OCI-LY3 (cell line): ENCODE results near the gene CCDC183.

Experiments
- CTCF ChIP-seq: fragments of 200-600, 300-600 bp; sonication (generic); IDR thresholded peaks from 2 replicates; pipeline ENCODE4 v1.5.1; 2014; ENCODE audit warnings: antibody characterized with exemption, low read length, low read depth
- EZH2phosphoT487 ChIP-seq: fragments of 200-600 bp; shearing (Covaris generic); IDR thresholded peaks from 2 replicates; pipeline ENCODE4 v1.6.1; 2018; ENCODE audit warnings: antibody characterized with exemption, mixed run types, low read depth

DNA sequence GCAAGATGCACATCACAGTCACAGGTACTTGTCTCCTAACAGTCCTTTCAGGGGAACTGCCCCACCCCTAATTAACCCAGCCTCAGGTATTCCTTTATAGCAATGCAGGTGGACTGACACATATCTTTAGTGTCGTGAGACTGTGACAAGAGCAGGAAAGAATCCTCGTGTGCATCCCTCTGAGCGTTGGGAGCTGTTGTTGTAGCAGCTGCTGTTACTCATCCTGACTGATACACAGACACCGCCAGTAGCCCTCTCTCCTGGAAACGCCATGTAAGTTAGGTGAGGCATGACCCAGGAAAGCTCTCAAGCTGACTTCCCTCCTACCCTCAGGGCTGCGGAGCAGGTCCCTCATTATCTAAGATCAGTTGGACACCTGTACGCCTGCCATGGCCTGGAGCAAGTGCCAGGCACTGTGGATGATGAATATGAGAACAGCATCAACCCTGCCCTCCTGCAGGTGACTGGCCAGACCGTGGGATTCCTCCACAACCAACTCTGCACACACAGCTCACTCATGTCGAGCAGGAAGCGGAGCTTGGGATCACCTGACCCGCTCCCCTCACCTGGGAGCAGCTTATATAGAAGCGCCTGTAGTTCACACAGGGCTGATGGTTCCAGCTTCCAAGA, 21.6 kb upstream of the CCDC183 start:
- TF ChIP-seq EZH2phosphoT487 (no peak), CTCF (no peak)
